Neural progenitor cell (in vitro differentiated cells): ENCODE results near the gene HOXB9. TPM values are rescaled to one million over a fixed set of nuclear protein-coding genes. Genes with fewer than 3 reads are reported as not detected.

Experiments
- DNase-seq: peaks from one replicate; pipeline ENCODE4 v3.0.0-alpha.2; 2016; ENCODE audit warnings: low spot score
- H2AFZ ChIP-seq: fragments of 200-600 bp; sonication (generic); replicated peaks from 2 replicates; pipeline ENCODE4 v1.6.1; 2016; ENCODE audit warnings: antibody characterized with exemption
- H3F3A ChIP-seq: fragments of 200-600 bp; sonication (generic); 2 replicates; pipeline ENCODE4 v1.6.1; 2016; ENCODE audit warnings: antibody characterized with exemption, low read depth
- H3K27ac ChIP-seq: fragments of 200-600 bp; sonication (generic); 2 replicates; pipeline ENCODE4 v1.5.1; 2016; ENCODE audit warnings: mild to moderate bottlenecking
- H3K27me3 ChIP-seq: fragments of 200-600 bp; sonication (generic); 2 replicates; pipeline ENCODE4 v1.6.1; 2016; ENCODE audit warnings: mild to moderate bottlenecking, moderate library complexity
- H3K36me3 ChIP-seq: fragments of 200-600 bp; sonication (generic); 2 replicates; pipeline ENCODE4 v1.5.1; 2016
- H3K4me1 ChIP-seq: fragments of 200-600 bp; sonication (generic); 2 replicates; pipeline ENCODE4 v1.6.1; 2016; ENCODE audit warnings: mixed run types
- H3K4me2 ChIP-seq: fragments of 200-600 bp; sonication (generic); 2 replicates; pipeline ENCODE4 v1.6.1; 2016
- H3K4me3 ChIP-seq: fragments of 200-600 bp; sonication (generic); 2 replicates; pipeline ENCODE4 v1.5.1; 2016
- H3K79me2 ChIP-seq: fragments of 200-600 bp; sonication (generic); 2 replicates; pipeline ENCODE4 v1.6.1; 2016; ENCODE audit warnings: low read depth
- H3K9ac ChIP-seq: fragments of 200-600 bp; sonication (generic); 2 replicates; pipeline ENCODE4 v1.6.1; 2016
- H3K9me3 ChIP-seq: fragments of 200-600 bp; sonication (generic); 2 replicates; pipeline ENCODE4 v1.5.1; 2016; ENCODE audit warnings: low read depth
- H4K20me1 ChIP-seq: fragments of 200-600 bp; sonication (generic); 2 replicates; pipeline ENCODE4 v1.6.1; 2016; ENCODE audit warnings: low read depth
- H3K27ac Mint-ChIP-seq: 3 replicates; pipeline ENCODE4 v1.8.0; 2021; ENCODE audit warnings: mixed read lengths
- H3K27me3 Mint-ChIP-seq: 2 replicates; pipeline ENCODE4 v1.8.0; 2022; ENCODE audit warnings: low read depth, mild to moderate bottlenecking, inconsistent platforms, moderate library complexity, mixed read lengths; ENCODE audit not compliant: insufficient read depth
- H3K36me3 Mint-ChIP-seq: 3 replicates; pipeline ENCODE4 v1.8.0; 2021; ENCODE audit warnings: mixed read lengths
- H3K4me1 Mint-ChIP-seq: 3 replicates; pipeline ENCODE4 v1.8.0; 2021; ENCODE audit warnings: mixed read lengths
- H3K4me3 Mint-ChIP-seq: 3 replicates; pipeline ENCODE4 v1.8.0; 2021; ENCODE audit warnings: mild to moderate bottlenecking, moderate library complexity, mixed read lengths
- H3K9me3 Mint-ChIP-seq: 3 replicates; pipeline ENCODE4 v1.8.0; 2020; ENCODE audit warnings: mixed read lengths
- CTCF ChIP-seq: fragments of 200-600 bp; sonication (generic); IDR thresholded peaks from 2 replicates; pipeline ENCODE4 v1.5.1; 2017; ENCODE audit warnings: antibody characterized with exemption, mild to moderate bottlenecking
- EZH2 ChIP-seq: fragments of 200-600 bp; sonication (generic); IDR thresholded peaks from 2 replicates; pipeline ENCODE4 v1.6.1; 2017; ENCODE audit warnings: antibody characterized with exemption, mild to moderate bottlenecking, moderate library complexity
- EZH2phosphoT487 ChIP-seq: fragments of 200-600 bp; sonication (generic); IDR thresholded peaks from 2 replicates; pipeline ENCODE4 v1.6.1; 2017; ENCODE audit warnings: antibody characterized with exemption
- total RNA-seq: library from RNA; depleted of rRNA; stranded (reverse); fragments of >200 nt; gene quantifications from 2 replicates; pipeline ENCODE4 v1.2.3, GENCODE V29; 2015; ENCODE audit warnings: low replicate concordance

HOXB9 gene
- total RNA-seq, 1 donor from 2014 or later = not detected

- Histone ChIP-seq H3K27me3 (peaks cover 100% of the 10 kb centered on the region), H3K4me1 (no peaks in the 10 kb centered on the region), H3K9ac (no peak overlapping the region), H3F3A (no peaks in the 10 kb centered on the region), H3K79me2 (no peaks in the 10 kb centered on the region), H3K36me3 (no peaks in the 10 kb centered on the region), H3K9me3 (no peaks in the 10 kb centered on the region), H3K4me3 (no peak overlapping the region), H3K4me2 (no peak overlapping the region), H2AFZ (no peak overlapping the region), H4K20me1 (peaks cover 53% of the 10 kb centered on the region), H3K27ac (no peak overlapping the region)
- Mint-ChIP-seq H3K27ac (no peak overlapping the region), H3K4me3 (no peak overlapping the region), H3K36me3 (no peaks in the 10 kb centered on the region), H3K27me3 (peaks cover 60% of the 10 kb centered on the region), H3K4me1 (no peaks in the 10 kb centered on the region), H3K9me3 (peaks cover 2% of the 10 kb centered on the region)
- TF ChIP-seq EZH2 (no peak), EZH2phosphoT487 (no peak), CTCF (no peak)
- DNase-seq = no peak
Measured at GRCh38 chr17:48647963-48648245, 21.7 kb upstream of the HOXB9 start.

- Histone ChIP-seq H3K4me2 (peak overlapping the region; percentile 48), H3K9ac (no peak overlapping the region), H3K9me3 (no peaks in the 10 kb centered on the region), H3K4me1 (no peaks in the 10 kb centered on the region), H3K4me3 (no peak overlapping the region), H3K79me2 (no peaks in the 10 kb centered on the region), H3K27ac (no peak overlapping the region), H3K36me3 (no peaks in the 10 kb centered on the region), H4K20me1 (peaks cover 59% of the 10 kb centered on the region), H3K27me3 (peaks cover 100% of the 10 kb centered on the region), H3F3A (no peaks in the 10 kb centered on the region), H2AFZ (peak overlapping the region; percentile 5)
- peaks cover 65% of the 10 kb centered on the region for H3K27me3 Mint-ChIP-seq
- no peak overlapping the region for H3K27ac Mint-ChIP-seq
- TF ChIP-seq EZH2phosphoT487 = peak; percentile 4
- TF ChIP-seq CTCF = no peak
- peak; percentile 69 for TF ChIP-seq EZH2
- H3K4me1 Mint-ChIP-seq = no peaks in the 10 kb centered on the region
- no peak overlapping the region for H3K4me3 Mint-ChIP-seq
- peaks cover 2% of the 10 kb centered on the region for H3K9me3 Mint-ChIP-seq
- H3K36me3 Mint-ChIP-seq = no peaks in the 10 kb centered on the region
- peak; percentile 45 for DNase-seq
Measured at GRCh38 chr17:48647103-48647962, 21.2 kb upstream of the HOXB9 start.

- no peaks in the 10 kb centered on the region for H3K4me1 Mint-ChIP-seq
- H4K20me1 ChIP-seq = peaks cover 68% of the 10 kb centered on the region
- peaks cover 2% of the 10 kb centered on the region for H3K9me3 Mint-ChIP-seq
- H3K9me3 ChIP-seq = no peaks in the 10 kb centered on the region
- DNase-seq = peak; percentile 42
- H3K27ac Mint-ChIP-seq = no peak overlapping the region
- no peaks in the 10 kb centered on the region for H3K36me3 ChIP-seq
- H3K79me2 ChIP-seq = no peaks in the 10 kb centered on the region
- no peak overlapping the region for H2AFZ ChIP-seq
- peaks cover 2% of the 10 kb centered on the region for H3K36me3 Mint-ChIP-seq
- H3K27ac ChIP-seq = no peak overlapping the region
- peaks cover 100% of the 10 kb centered on the region for H3K27me3 ChIP-seq
- H3K4me3 ChIP-seq = no peak overlapping the region
- no peak overlapping the region for H3K4me2 ChIP-seq
- H3F3A ChIP-seq = no peaks in the 10 kb centered on the region
- H3K4me3 Mint-ChIP-seq = no peak overlapping the region
- peaks cover 72% of the 10 kb centered on the region for H3K27me3 Mint-ChIP-seq
- no peaks in the 10 kb centered on the region for H3K4me1 ChIP-seq
- TF ChIP-seq EZH2phosphoT487 (peak; percentile 92), EZH2 (peak; percentile 95), CTCF (no peak)
- H3K9ac ChIP-seq = no peak overlapping the region
Measured at GRCh38 chr17:48646183-48647102, 20.3 kb upstream of the HOXB9 start.
